GM18909 (cell line): ENCODE results near the gene MEX3C.

Experiments used
- ATAC-seq: cut with Tn5 transposase; IDR thresholded peaks from one replicate; pipeline ENCODE4 v1.9.1; 2021; ENCODE audit warnings: mild to moderate bottlenecking; ENCODE audit not compliant: unreplicated experiment, poor library complexity

The MEX3C gene

DNA sequence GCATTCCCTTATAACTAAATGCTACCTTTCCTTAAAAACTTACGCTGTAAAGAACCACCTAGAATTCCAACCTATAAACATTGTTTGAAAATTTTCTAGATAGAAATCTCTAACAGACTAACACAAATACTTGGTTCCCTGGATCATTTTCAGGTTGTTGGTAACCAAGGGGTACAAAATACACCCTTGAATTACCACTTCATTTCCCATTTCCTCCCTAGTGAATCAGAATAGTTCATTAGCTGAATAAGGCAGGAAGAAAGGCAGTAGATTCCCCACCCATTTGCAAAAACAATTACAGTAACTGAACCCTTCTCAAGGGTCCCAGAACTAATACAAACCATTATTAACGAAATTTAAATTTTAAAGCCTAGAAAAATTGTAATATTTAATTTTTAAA lies 5.5 kb downstream of the MEX3C start:
- no peak for ATAC-seq

DNA sequence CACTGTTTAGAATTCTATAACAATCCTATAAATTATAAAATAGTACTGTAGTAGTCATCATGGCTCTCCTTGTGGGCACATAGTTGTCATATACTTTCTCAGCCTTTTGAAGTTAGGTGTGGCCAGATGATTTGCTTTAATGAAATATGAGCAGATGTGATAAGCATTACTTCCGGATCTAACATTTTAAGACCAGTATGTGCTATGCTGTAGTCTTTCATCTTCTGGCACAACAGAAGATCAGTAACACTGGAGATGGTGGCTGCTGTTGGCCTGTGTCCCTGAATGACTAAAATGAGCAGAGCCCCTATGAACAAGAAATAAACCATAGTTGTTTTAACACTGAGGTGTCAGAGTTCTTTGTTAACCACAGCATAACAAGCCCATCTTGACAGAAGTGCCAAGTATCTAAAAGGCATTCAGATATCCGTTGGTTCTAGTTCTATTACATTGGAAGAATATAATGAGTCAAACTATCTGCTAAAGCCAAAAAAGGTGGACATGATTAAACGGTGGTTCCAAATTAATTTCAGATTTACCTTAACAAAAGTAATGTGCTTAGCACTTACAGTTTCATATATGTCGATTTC lies 6.3 kb downstream of the MEX3C start:
- no peak for ATAC-seq

DNA sequence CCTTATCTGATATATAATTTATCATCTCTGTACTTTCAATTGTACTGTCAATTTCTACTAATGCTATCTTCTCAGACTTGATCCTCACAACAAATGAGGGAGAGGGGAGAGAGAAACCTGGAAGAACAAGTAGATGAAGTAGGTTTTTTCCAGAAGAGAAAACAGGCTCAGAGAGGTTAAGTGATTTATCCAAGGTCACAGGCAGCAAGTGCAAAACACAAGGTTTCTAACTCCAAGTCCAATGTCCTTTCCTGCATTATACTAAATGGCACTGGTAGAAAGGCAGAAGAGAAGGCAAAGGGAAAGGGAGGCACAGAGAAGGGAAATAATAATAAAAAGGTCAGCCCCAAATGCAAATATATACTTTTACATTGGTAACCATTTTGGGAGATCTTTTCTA lies 7.5 kb downstream of the MEX3C start:
- no peak for ATAC-seq

DNA sequence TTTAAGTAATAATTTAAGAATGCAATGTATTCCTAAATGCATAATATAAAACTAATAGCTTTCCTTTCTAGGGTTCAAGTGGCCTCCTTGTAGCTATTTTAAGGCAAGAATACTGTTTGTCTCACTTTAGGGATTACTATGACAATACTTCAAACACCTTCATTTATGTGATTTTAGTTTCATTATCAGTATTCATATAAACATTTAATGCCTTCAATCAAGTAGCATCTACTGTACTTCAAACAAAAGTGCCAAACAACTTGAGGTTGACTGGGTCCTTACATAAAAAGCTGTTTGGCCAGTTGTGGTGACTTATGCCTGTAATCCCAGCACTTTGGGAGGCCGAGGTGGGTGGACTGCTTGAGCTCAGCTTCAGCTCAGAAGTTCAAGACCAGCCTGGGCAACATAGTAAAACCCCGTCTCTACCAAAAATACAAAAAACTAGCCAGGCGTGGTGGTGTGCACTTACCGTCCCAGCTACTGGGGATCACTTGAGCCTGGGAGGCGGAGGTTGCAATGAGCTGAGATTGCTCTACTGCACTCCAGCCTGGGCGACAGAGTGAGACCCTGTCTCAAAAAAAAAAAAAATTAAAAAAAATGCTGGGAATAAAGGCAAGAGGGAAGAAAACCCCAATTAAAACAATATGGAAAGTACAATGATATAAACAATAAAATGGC lies 9.3 kb downstream of the MEX3C start:
- peak; percentile 71 for ATAC-seq

DNA sequence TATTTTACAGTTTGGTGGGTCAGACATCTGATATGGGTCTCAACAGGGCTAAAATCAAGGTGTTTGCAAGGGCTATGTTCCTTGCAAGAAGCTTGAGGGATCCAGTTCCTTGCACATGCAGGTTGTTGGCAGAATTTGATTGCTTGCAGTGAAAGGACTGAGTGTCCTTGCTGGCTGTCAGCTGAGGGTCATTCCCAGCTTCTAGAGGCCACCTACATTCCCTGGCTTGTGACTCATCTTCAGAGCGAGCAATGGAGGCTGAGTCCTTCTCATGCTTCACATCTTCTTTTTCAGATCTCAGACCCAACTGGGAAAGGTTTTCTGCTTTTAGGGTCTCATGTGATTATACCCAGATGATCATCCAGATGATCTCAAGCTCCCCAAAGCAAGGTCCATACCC lies 12.4 kb downstream of the MEX3C start:
- no peak for ATAC-seq

DNA sequence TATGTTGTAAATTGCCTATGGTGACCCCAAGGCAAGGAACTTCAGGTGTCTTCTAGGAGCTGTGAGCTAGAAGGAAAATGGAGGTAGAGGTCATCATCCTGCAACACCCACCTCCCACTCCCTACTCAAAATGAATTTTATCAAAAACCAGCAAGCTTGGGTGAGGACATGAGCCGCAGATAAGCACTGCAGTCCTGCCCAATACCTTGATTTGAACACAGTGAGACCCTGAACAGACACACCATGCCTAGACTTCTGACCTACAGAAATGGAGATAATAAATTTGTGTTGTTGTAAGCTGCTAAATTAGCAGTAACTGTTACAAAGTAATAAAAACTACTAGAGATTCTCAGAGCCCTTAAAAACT lies 13.4 kb downstream of the MEX3C start:
- no peak for ATAC-seq

DNA sequence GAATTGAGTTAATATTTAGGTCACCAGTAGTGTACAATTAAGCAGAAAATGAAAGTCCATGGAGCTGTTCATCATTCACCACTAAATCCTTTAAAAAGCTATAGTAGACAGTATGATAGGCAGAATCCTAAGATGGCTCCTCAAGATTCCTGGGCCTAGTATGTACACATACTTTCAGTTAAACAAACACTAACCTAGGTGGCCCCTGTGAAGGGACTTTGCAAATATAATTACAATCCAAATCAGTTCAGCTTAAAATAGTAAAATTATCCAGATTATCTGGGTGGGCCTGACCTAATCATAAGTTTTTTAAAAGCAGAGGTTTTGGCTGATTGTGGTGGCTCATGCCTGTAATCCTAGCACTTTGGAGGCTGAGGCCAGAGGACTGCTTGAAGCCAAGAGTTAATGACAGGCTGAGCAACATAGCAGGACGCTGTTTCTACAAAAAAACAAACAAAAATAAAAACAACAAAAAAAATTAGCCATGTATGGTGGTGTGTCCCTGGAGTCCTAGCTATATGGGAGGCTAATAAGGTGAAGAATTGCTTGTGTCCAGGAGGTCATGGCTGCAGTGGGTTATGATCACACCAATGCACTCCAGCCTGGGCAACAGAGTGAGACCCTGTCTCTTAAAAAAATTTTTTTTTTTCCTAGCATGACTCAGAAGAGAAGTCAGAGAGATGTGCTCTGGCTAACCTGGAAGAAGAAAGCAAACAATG lies 13.9 kb downstream of the MEX3C start:
- ATAC-seq = no peak

DNA sequence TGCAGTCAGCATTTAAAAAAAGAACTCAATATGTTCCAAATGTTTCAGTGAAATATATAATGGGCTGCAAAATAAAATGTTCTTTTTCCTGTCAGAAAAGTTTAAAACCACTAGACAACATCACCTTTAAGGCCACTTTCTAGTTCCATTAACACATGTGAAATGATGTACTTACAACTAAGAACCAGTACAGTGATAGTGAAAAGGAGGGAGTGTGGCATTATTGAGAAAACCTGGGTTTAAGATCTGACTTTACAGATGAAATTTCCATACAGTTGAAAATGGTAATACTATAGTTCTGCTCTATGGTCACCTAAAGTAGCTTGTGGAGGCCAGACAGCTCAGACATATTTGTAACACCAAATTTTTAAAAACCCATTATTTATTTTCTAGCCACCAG lies 14.7 kb downstream of the MEX3C start:
- no peak for ATAC-seq

DNA sequence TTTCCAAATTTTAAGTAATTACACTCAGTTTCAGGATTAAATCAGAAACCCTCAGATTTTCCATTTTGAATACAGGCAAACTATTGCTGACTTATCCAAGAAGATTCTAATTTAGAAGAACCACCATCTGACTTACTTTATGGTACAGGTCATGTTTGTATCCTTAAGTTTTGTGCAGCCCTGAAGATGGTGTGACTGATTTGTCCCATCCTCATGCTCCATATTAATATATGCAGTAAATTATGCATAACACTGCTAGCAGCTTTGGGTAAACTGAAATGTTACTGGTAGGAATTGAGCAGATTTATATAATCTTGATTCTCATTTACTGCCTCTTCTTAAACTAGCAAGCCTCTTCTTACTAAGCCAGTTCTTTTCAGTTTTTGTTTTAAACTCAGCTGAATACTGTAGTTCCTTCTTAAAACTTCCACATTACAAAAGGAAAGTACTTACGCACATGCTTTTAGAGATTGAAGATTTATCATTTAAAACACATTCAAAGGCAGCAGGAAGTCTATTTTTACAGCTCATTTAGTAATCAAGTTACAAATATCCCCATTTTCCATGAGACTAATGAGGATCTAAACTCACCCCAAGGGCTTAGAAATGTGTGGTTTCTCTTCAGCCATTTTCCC lies 25.7 kb downstream of the MEX3C start:
- ATAC-seq = no peak

DNA sequence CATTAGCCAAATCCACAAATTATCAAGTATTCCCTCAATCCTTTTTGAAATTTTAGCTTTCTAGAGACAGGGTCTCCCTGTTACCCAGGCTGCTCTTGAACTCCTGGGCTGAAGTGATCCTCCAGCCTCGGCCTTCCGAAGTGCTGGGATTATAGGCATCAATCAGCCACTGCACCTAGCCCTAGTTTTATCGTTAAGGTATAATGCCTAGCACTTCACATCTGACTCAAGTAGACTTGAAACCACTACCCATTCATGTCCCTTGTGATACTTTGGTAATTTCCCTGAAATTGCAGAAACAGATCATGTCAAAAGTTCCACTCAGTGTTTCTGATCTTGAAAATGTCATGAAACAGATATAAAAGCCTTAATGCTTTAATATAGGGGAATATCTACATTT lies 26.3 kb downstream of the MEX3C start:
- ATAC-seq = peak; percentile 47

DNA sequence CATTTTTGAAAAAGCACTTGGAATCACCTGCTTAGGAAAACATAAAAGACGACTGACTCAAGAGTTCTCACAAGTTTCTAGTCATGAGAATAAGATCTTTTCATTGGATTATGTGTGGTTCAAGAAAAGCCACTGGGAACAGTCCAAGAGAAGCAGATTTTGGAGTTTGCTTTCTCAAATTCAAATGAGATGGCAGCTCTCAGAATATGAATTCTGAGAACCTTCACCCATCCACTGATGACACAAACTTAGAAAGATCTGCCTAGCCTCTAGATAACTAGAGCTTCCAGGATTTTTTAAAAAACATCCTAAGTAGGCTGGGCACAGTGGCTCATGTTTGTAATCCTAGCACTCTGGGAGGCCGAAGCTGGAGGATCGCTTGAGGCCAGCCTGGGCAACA lies 26.8 kb downstream of the MEX3C start:
- ATAC-seq = no peak

DNA sequence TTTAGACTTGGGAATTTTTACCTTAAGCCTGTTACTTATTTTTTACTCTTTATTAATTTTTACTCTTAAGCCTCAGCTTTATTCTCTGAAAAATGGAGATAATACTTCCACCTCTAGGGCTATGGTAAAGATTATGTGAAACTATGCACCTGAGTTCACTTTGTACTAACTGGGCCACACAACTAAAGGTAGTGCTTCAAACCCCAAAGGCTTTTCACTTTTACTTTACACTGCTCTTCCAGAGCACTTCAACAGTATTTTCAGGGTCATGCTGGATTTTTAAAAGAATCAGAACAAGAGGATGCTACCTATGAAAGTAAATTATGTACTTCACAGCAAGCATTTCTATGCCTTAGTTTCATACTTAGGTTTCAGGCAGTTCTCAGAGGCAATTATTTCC lies 27.8 kb downstream of the MEX3C start:
- peak; percentile 53 for ATAC-seq

DNA sequence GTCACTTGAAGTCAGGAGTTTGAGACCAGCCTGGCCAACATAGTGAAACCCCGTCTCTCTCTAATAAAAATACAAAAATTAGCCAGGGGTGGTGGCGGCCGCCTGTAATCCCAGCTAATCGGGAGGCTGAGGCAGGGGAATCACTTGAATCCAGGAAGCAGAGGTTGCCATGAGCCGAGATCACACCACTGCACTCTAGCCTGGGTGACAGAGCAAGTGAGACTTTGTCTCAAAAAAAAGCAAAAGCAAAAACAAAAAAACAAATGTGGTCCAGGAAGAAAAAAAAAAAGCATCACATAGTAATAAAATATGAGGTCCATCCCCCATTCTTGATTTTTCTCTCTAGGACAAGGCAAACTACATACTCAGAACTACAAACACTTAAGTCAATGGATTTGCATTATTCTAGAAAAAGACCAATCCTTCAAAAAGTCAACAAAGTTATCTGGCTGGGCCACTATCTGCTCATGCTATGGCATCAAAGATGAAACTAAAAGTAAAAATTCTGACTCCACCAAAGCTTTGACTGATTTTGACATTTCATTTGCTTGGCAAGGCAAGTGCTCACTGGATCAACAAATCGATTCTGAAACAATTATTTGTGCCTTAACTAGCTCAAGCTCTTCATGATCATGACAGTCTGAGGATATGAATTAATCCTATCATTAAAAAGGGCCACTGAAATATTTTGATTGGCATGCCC lies 28.4 kb downstream of the MEX3C start:
- peak; percentile 41 for ATAC-seq

DNA sequence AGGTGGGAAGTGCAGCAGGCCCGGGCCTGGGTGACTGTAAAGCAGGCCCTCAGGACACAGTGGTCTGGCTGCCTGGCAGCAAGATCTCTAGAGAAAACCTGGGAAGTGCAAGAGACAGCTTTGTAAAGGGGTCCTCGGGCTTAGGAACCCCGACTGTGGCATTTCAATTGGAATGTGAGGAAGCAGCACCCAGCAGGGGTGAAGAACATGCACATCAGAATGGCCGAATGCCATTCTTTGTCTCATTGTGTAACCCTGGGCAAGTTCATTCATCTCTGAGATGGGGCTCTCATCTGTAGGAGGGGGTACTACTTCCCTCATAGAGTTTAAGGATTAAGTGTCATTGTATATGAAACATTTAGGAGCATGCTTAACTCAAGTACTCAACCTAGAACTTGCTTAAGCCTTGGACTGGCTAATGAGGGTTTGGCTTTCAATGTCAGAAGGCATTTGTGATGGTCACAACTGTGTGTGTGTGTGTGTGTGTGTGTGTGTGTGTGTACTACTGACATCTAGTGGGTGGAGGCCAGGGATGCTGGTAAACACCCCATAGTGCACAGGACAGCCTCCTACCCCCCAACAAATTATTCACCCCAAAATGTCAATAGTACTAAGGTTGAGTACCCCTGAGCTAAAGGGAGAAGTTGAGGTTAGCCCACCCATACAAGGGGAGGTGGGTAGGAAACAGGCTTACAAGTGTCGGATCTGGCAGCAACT lies 29.3 kb downstream of the MEX3C start:
- ATAC-seq = no peak

DNA sequence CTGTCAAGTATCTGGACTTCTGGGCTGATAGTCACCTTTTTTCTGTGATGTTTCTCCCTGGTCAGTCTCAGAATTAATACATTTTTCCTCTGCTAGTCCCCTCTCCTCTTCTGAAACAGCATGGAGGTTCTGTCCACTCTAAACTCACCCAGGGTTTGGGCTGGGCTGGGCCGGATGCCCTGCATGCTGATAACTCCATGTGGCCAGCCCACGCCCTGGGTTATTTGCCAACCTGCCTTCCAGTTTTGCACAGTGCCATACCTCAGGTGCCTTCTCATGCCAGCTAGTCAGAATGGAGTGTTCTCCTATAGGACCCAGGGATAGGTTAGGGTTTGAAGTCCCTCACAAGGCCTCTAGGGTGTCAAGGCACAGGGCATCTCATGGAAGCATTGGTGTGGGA lies 32.2 kb downstream of the MEX3C start:
- no peak for ATAC-seq

DNA sequence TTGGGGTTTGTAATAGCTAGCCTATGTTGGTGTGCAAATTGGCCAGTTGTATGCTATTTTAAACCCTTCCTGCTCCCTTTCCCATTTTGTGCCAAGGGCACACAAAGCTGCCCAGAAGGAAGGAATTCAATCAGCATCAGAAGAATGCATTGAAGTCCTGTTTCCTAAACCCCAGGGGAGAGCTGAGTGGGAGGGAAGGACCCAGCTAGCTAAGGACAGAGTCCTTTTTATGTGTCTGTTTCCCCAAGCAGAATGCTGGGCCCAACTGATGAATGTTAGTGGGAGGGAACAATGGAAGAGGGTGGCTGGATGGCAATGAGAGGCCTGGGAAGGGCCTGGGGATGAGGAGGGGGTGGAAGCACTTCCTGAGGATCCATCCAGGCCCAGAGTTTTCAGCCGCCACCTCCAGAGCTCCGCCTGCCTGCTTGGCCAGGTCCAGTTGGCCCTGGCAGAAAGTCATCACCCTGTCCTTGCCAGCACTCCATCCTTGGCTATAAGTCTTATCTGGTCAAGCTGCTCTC lies 32.7 kb downstream of the MEX3C start:
- no peak for ATAC-seq

DNA sequence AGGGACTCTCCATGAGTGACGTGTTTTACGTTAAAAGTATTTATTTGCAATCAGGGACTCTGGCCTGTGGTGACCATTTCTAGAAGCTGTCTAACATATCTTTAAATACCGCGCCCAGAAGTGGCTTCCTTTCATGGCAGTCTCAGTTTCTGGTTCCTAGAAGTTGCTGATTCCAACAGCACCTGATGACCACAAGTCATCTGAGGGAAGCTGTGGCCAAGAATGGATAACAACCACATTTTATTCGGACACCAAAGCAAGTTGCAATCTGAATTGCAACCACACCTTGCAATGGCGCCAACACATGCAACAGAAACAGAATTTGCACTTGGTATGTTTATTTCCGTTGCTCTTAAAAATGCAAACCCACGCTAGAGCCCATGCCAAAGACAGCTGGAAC lies 33.1 kb downstream of the MEX3C start:
- no peak for ATAC-seq

DNA sequence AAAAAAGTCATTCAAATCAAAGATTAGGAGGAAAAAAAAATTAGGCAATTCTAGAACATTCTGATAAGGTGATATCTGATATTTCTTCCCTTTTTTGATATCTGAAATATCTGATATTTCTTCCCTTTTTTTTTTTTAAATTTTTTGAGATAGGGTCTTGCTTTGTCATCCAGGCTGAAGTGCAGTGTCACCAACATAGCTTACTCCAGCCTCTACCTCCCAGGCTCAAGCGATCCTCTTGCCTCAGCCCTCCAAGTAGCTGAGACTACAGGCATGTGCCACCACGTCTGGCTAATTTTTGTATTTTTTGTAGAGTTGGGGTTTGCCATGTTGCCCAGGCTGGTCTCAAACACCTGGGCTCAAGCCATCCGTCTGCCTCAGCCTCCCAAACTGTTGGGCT lies 33.9 kb downstream of the MEX3C start:
- no peak for ATAC-seq

DNA sequence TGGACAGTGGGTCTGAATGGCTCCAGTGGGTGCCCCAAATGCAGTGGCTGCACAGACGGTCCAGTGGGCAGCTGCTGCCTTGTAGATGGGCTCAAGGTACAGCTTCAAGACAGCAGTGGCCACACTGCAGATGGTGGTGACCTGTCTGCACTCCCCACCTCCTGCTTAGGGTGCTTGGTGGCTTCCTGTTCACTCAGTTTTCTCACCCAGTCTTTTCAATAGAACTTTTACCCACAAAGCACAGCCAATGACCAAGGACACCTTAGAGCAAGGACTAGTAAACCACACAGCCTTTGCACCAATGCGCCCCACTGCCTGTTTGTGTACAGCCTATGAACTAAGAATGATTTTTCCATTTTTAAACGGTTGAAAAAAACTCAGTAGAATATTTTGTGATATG lies 34.9 kb downstream of the MEX3C start:
- ATAC-seq = no peak

DNA sequence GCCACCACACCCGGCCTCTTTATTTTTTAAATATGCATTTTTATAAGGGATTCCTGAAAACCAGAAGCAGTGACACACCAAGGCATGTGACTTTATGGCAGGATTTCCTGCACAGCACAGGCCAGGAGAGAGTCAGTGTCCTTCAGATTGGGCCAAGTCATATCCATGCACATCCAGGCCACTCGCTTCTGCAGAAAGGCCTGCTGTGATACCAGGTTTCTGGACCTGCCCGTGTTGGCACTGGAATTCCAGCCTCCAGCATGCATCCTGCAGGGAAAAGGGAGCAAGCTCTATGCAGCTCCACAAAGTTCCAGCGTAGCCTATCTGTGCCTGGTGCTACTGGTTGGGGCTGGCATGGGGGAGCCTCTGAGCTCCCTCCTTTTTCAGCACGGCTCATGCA lies 36.8 kb downstream of the MEX3C start:
- ATAC-seq = no peak
